Pancreas (tissue), 10 donors: ENCODE data around the gene TM6SF1. TPM values are rescaled to one million over a fixed set of nuclear protein-coding genes. Genes with fewer than 3 reads are reported as not detected.
"Not testable (repeated sequence)": the region's sequence is repeated elsewhere in the genome, so short reads cannot be mapped to it uniquely, and the experiment has no call there.

Source experiments
- ATAC-seq, 4 donors: fragments of 200-7000 bp; cut with Tn5 transposase; one replicate each; pipeline versions ENCODE4 v1.8.0 to v1.9.1; 2020; ENCODE audit warnings: mild to moderate bottlenecking in 4 of 4, moderate library complexity in 4 of 4
- DNase-seq, 6 donors: peaks; one replicate each; pipeline ENCODE4 v3.0.0-alpha.2; 2020
- FAIRE-seq: peaks from 2 replicates; lab custom pipeline; 2012; peaks lifted over from hg19 to GRCh38; lab: Jason Lieb, UNC
- H3K27ac ChIP-seq, 4 donors: fragments of 200-600 bp; sonication (generic); 1 replicate in 3 of 4; 2 replicates in 1 of 4; pipeline versions ENCODE4 v1.5.0 to v1.8.0; 2020
- H3K27me3 ChIP-seq, 4 donors: fragments of 200-600 bp; one replicate each; pipeline ENCODE4 v1.8.0; 2021
- H3K36me3 ChIP-seq, 3 donors: fragments of 200-600 bp; sonication (generic) in 1 of 3; one replicate each; pipeline versions ENCODE4 v1.5.0 to v1.8.0; 2020 to 2021
- H3K4me1 ChIP-seq, 3 donors: fragments of 200-600 bp; one replicate each; pipeline ENCODE4 v1.8.0; 2021
- H3K4me3 ChIP-seq, 4 donors: fragments of 200-600 bp; sonication (generic) in 2 of 4; one replicate each; pipeline versions ENCODE4 v1.5.0 to v1.8.0; 2020 to 2021
- H3K9me3 ChIP-seq, 4 donors: fragments of 200-600 bp; one replicate each; pipeline ENCODE4 v1.8.0; 2021
- WGBS, 2 donors: extraction: QIAGEN DNeasy Blood & Tissue Kit; methylation state at CpG; one replicate each; pipeline ENCODE4 v1.1.7; 2013; 5-methylcytosine and 5-hydroxymethylcytosine counted together
- intact Hi-C, 3 donors: fragments of 100-400 bp; cut with DNase I; formaldehyde crosslinking; loops; one replicate each; pipeline versions ENCODE4 v1.11.1 to v1.14.2; 2022
- polyA plus RNA-seq, 2 donors: library from polyadenylated mRNA; stranded (reverse); fragments of 200-250 nt; gene quantifications; one replicate each; pipeline ENCODE4 v1.2.3, GENCODE V29; 2013
- total RNA-seq, 6 donors: library from RNA; stranded (reverse); fragmentation: NEBNext Ultra II Directional in 4 of 6; extraction: Animal tissue kit (Norgen Biotek cat#: 25700) in 4 of 6; gene quantifications; one replicate each; pipeline versions ENCODE4 v1.2.1 to v1.2.4, GENCODE V29; 2021 to 2023
- TF ChIP-seq, protein P1 (sequence below), 4 donors: fragments of 200-600 bp; sonication (generic) in 3 of 4; IDR thresholded peaks; one replicate each; pipeline versions ENCODE4 v1.5.0 to v1.8.0; 2021; ENCODE audit warnings: antibody characterized with exemption in 4 of 4
- donor health status: healthy with polysubstance abuse.
- donor health status: DM: no; HTN: no; CAD: no; lungs with moderate emphysema.
- donor health status: DM: no; HTN: no; CAD: no.
- donor health status: control.
- donor health status: control.
- donor health status: Bipolar disorder and iron deficiency.
- donor health status: DM: yes; HTN: yes; CAD: no.
- donor health status: DM: no; HTN: no; CAD: no.
- donor health status: DM: no; HTN: no; CAD: no.
- donor health status: DM: yes; HTN: yes; CAD: no.

TM6SF1 gene
- total and polyA plus RNA-seq, 8 donors, result 0.19 to 6.0 (median 1.0) TPM

DNA sequence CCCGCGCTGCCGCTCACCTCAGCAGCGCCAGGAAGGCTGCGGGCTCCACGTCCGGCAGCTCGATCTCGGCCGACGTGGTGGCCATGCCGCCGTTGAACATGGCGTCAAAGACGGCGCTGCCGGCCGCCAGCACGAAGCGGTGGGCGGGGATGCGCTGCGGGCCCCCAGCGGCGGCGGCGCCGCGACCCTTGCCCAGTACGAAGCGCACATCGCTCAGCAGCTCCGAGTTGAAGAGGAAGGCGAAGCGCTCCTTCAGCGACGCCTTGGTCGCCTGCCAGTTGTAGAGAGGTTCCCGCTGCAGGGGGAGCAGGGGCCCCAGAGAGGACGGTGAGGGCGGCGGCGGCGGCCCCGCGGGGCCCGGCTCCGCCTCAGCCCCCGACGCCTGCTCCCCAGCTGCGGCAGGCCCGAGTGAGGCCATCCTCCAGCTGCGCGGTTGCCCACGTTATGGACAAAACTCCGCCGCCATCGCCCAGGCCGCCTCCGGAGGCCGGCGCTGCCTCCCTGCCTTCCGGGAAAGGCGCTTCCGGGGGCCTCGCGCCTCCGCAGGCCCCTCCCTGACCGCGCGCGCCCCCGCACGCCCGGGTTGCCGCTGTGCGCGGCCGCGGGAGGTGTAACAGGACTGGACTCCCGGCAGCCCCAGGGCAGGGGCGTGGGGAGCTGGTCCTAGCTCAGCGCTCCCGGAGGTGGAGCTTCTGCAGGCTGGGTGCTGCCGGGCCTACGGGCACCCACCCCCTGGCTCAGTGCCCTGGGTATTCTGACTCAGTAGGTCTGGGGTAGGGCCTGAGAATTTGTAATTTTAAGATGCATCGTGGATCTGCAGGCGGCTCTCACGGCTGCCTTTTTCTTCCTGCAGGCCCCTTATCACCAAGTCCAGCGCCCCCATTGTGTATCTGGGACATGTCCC lies 40.5 kb upstream of the TM6SF1 start, which contains the start of gene BTBD1:
Gene BTBD1 (minus strand): TSS at position 519 of the 904 bp plus-strand sequence. CDS start 101 bp downstream, at position 418.
- 1% methylated on average over 55 to 90 of the region's 90 CpGs for WGBS, 2 donors
- no peaks in the 10 kb centered on the region for H3K27me3 ChIP-seq
- FAIRE-seq (no peak), ATAC-seq (peak; percentile 97 to 98 (median 98)), DNase-seq (peak; percentile 91 to 97 (median 93))
- H3K27ac ChIP-seq, result peak within 1 kb of the TSS; percentile 72 to 92 (median 85)
- peak within 1 kb of the TSS; percentile 83 to 100 (median 94) for H3K4me3 ChIP-seq
- intact Hi-C loops, result no loop called here
- H3K9me3 ChIP-seq, result no peaks in the 10 kb centered on the region
- H3K36me3 ChIP-seq, result no peaks in the 10 kb centered on the region
- H3K4me1 ChIP-seq, result peaks cover 14 to 35% (median 19%) of the 10 kb centered on the region in 3 donors
- TF ChIP-seq, protein P1, sequence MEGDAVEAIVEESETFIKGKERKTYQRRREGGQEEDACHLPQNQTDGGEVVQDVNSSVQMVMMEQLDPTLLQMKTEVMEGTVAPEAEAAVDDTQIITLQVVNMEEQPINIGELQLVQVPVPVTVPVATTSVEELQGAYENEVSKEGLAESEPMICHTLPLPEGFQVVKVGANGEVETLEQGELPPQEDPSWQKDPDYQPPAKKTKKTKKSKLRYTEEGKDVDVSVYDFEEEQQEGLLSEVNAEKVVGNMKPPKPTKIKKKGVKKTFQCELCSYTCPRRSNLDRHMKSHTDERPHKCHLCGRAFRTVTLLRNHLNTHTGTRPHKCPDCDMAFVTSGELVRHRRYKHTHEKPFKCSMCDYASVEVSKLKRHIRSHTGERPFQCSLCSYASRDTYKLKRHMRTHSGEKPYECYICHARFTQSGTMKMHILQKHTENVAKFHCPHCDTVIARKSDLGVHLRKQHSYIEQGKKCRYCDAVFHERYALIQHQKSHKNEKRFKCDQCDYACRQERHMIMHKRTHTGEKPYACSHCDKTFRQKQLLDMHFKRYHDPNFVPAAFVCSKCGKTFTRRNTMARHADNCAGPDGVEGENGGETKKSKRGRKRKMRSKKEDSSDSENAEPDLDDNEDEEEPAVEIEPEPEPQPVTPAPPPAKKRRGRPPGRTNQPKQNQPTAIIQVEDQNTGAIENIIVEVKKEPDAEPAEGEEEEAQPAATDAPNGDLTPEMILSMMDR (IDR thresholded peaks at IDR 0.05), result no peak

DNA sequence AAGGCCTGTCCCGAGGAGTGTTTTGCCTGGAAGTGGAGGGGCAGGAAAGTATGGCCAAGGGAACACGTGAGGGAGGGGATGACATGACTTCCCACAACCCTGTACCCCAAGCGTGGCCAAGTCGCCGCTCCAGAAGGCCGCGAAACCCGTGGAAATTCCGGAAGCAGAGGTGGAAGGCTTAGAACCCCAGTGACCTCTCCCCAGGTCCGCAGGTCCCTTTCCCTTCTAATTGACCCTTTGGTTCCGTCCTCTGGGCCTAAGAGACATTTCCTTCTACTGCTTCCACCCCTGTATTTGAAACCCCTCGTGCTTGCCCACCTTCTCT lies 39.8 kb upstream of the TM6SF1 start:
- H3K9me3 ChIP-seq, result no peaks in the 10 kb centered on the region
- peak overlapping the region; percentile 72 to 92 (median 85) for H3K27ac ChIP-seq
- no peak for FAIRE-seq
- TF ChIP-seq, protein P1 (IDR thresholded peaks at IDR 0.05), result no peak
- no peak for DNase-seq
- peaks cover 14 to 31% (median 19%) of the 10 kb centered on the region in 3 donors for H3K4me1 ChIP-seq
- H3K36me3 ChIP-seq, result no peaks in the 10 kb centered on the region
- peak overlapping the region in 3 of 4 donors; percentile 83 to 100 (median 96) for H3K4me3 ChIP-seq
- no peaks in the 10 kb centered on the region for H3K27me3 ChIP-seq
- no peak for ATAC-seq
- intact Hi-C loops, result no loop called here
- WGBS, 2 donors, result 66 to 74% methylated on average over 12 of the region's 12 CpGs

DNA sequence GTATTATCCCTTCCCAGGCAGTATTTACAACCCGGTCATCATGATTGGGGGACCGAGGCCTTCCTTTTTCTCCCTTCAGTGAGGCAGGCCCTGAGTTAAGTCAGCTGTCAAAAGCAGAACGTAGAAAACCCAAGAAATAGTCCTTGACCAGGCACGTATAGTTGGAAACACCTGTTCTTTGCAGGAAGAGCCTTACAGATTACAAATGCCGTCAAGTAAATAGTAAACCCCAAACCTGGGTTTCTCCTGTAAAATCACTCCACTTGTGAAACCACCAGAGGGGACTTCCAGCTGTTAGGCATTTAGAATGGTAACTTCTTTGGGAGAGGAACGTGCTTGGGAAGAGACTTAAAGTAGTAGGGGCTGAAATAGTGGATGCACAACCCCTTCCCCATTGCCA lies 39.4 kb upstream of the TM6SF1 start:
- Histone ChIP-seq H3K9me3 (no peaks in the 10 kb centered on the region), H3K4me1 (peaks cover 14 to 29% (median 19%) of the 10 kb centered on the region in 3 donors), H3K27me3 (no peaks in the 10 kb centered on the region), H3K36me3 (no peaks in the 10 kb centered on the region), H3K27ac (peak overlapping the region in 2 of 4 donors; percentile 72 to 89), H3K4me3 (no peak overlapping the region)
- DNase-seq, result no peak
- TF ChIP-seq, protein P1 (IDR thresholded peaks at IDR 0.05), result no peak
- intact Hi-C loops, result no loop called here
- no peak for ATAC-seq
- 77 to 82% methylated on average over 6 of the region's 6 CpGs for WGBS, 2 donors
- FAIRE-seq, result no peak

DNA sequence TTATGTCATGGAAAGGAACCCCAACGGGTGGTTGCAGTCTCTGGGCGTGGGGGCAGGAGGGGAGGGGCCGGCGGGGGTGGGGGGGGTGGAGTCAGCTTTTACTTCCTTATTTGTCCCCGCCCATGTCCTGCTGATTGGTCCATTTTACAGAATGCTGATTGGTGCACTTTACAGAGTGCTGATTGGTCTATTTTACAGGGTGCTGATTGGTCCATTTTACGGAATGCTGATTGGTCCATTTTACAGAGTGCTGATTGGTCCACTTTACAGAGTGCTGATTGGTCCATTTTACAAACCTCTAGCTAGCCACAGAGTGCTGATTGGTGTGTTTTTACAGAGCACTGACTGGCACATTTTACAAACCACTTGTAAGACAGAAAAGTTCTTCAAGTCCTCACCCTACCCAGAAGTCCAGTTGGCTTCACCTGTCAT lies 38.2 kb upstream of the TM6SF1 start:
- H3K9me3 ChIP-seq, H3K36me3 ChIP-seq, H3K4me3 ChIP-seq, intact Hi-C loops, H3K27ac ChIP-seq, FAIRE-seq, ATAC-seq, DNase-seq, H3K27me3 ChIP-seq: not testable (repeated sequence)
- peaks cover 12 to 21% (median 13%) of the 10 kb centered on the region in 3 donors for H3K4me1 ChIP-seq
- 61 to 62% methylated on average over 6 of the region's 6 CpGs for WGBS, 2 donors

DNA sequence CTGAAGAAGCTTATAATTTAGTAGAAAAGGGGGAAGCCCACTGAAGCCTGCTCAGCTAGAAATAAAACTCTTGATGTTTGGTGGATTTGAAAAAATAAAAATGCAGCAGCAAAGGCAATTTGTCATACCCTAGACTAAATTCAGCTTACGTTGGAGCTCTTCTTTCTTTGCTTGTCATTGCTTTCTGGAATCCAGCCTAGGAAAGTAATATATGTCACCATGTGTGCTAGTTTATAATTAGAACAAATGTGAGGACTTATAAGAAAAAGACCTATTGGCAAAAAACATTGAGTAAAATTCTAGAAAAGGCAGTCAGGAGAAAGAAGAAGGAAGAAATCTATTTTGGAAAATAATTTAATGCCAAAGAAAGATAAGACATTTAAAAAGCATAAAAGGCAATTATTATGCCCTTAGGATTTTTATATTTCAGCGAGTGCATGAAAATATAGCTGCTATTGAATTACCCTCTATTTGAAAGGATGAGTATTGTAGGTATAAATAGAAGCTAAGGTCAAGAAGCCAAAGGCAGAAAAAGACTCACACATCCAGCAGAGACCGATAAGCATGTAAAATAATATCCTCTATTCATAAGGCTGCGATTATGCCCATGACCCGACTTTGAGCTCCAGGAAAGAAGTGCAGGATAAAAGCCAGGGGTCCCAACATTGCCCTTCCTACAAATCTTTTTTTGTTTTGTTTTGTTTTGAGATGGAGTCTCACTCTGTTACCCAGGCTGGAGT lies 29.8 kb upstream of the TM6SF1 start:
- ATAC-seq, result no peak
- H3K4me1 ChIP-seq, result no peaks in the 10 kb centered on the region
- no peak overlapping the region for H3K27ac ChIP-seq
- H3K36me3 ChIP-seq, result no peaks in the 10 kb centered on the region
- 45 to 46% methylated on average over 5 of the region's 5 CpGs for WGBS, 2 donors
- no peak for DNase-seq
- intact Hi-C loops, result no loop called here
- H3K4me3 ChIP-seq, result no peak overlapping the region
- TF ChIP-seq, protein P1 (IDR thresholded peaks at IDR 0.05), result no peak
- no peaks in the 10 kb centered on the region for H3K27me3 ChIP-seq
- FAIRE-seq, result no peak
- peaks cover 0 to 3% (median 0%) of the 10 kb centered on the region in 4 donors for H3K9me3 ChIP-seq
